Measurements from ENCODE around the gene SOX11.
"Not testable (repeated sequence)": the region's sequence is repeated elsewhere in the genome, so short reads cannot be mapped to it uniquely, and the experiment has no call there.

The SOX11 gene

DNA sequence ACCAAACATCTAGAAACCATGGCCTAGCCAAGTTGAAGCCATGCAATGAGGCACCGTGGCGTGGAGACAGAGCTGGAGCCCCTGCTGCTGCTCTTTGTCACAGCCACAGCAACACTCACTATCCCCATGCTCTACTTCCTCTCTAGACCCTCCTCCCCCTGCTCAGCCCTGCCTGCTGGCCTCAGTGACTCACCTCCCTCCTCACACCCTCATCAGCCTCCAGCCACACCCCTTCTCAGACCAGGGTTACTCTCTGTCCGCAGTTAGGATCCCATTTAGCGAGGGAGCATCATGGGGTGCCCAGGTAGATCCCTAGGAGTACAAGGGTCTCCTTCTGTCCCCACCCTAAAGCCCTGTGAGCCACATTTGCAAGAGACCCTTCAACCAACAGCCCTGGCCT lies 25.4 kb upstream of the SOX11 start:
- no peak for DNase-seq (ENCODE audit: low read depth)
- TF ChIP-seq, protein P1, sequence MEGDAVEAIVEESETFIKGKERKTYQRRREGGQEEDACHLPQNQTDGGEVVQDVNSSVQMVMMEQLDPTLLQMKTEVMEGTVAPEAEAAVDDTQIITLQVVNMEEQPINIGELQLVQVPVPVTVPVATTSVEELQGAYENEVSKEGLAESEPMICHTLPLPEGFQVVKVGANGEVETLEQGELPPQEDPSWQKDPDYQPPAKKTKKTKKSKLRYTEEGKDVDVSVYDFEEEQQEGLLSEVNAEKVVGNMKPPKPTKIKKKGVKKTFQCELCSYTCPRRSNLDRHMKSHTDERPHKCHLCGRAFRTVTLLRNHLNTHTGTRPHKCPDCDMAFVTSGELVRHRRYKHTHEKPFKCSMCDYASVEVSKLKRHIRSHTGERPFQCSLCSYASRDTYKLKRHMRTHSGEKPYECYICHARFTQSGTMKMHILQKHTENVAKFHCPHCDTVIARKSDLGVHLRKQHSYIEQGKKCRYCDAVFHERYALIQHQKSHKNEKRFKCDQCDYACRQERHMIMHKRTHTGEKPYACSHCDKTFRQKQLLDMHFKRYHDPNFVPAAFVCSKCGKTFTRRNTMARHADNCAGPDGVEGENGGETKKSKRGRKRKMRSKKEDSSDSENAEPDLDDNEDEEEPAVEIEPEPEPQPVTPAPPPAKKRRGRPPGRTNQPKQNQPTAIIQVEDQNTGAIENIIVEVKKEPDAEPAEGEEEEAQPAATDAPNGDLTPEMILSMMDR (IDR thresholded peaks at IDR 0.05; ENCODE audit: control insufficient read depth, insufficient read depth, low read depth, low read length, missing control alignments) = no peak
- no peak overlapping the region for H3K4me3 ChIP-seq (ENCODE audit: control insufficient read depth, low read depth, low read length)

DNA sequence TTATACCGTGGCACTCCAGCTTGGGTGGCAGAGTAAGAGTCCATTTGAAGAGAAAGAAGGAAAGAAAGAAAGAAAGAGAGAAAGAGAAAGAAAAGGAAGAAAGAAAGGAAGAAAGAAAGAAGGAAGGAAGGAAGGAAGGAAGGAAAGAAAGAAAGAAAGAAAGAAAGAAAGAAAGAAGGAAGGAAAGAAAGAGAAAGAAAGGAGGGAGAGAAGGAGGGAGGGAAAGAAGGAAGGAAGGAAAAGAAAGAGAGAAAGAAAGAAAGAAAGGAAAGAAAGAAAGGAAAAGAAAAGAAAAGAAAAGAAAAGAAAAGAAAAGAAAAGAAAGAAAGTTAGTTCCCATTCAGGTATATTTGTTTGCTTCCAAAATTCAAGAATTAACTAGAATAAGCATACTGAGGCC lies 24.5 kb upstream of the SOX11 start:
- H3K4me3 ChIP-seq (ENCODE audit: control insufficient read depth, low read depth, low read length); DNase-seq (ENCODE audit: low read depth): not testable (repeated sequence)

DNA sequence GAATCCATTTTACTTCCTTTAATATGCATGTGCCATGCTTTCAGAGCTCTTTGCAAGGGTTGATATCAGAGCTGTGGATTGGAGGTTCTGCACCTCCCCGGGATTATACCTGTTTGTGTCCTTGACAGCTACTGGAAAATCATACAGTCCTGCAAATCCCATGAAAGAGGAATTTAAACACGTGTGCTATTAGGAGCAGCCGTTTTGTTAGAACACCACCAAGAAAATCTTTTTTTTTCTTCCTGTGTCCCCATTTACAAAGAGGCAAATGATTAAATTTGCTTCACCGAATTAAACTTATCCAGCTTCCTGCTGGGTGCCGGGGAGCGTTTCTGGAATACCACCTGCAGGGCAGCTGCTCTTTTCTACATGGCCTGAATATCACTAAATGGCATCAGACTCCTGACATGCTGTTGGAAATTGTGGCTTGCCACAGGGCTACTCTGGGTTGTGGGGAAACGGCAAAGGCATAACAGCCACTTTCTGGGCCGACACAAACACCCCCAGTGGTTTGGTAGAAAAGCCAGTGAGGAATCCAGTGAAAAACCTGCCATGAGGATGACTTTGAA lies 23.4 kb upstream of the SOX11 start:
- TF ChIP-seq, protein P1 (IDR thresholded peaks at IDR 0.05; ENCODE audit: control insufficient read depth, insufficient read depth, low read depth, low read length, missing control alignments) = no peak
- H3K4me3 ChIP-seq (ENCODE audit: control insufficient read depth, low read depth, low read length) = no peak overlapping the region
- no peak for DNase-seq (ENCODE audit: low read depth)

DNA sequence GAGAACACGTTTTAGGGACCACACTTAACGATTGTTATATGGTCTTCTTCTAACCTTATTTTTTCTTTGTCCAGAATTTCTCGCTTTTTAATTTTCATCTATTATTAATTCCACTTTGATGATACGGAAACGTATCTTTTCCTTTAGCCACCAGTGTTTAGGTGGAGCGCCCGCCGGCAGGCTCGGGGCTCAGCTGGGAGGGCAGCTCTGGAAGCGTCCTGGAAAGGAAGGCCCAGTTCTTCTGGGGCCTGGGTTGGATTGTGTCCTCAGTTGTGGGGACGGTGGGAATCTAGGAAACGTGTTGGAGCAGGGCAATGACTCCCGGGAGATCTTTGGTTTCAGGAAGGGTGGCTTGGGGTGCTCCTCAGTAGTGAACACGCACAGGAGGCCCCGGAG lies 19.4 kb upstream of the SOX11 start:
- TF ChIP-seq, protein P1 (IDR thresholded peaks at IDR 0.05; ENCODE audit: control insufficient read depth, insufficient read depth, low read depth, low read length, missing control alignments) = no peak
- DNase-seq (ENCODE audit: low read depth) = no peak
- no peak overlapping the region for H3K4me3 ChIP-seq (ENCODE audit: control insufficient read depth, low read depth, low read length)

DNA sequence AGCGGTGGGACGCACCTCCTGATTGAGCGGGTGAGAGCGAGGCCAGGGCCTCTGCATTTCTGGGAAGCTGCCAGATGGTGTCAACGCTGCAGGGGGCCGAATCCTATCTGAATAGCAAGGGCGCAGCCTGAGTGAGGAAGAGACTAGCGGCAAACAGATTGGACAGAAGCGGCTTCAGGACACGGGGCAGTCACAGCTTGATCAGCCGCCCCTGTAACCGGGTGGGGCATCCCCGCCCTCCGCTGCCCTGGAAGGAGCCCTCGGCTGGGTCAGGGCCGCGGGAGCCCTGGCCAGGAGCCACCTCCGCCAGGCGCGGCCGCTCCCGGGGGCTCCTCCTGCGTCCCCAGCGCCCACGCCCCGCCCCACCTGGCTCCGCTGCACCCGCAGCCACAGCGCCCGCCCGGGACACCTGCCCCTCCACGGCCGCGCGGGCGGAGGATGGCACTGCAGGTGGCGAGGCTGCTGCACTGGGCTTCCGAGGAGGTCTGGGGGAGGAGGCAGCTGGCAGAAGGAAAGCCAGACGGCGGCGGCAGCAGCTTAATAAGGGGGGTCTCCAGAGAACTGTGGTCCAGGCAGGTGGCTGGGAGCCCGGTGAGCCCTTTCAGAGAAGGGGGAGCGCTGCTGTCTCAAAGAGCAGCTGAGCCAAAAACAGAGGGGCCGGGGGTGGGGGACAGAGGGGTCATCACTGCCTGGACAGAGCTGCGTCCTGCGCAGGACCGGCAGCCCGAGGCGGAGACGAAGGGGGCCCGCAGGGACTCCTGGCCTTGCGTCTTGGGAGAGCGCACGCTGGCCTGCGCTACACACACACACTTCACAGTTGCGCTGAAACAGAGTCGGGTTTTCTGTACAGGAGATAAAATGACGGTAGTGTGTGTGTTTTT lies 18.8 kb upstream of the SOX11 start:
- TF ChIP-seq, protein P1 (IDR thresholded peaks at IDR 0.05; ENCODE audit: control insufficient read depth, insufficient read depth, low read depth, low read length, missing control alignments) = no peak
- DNase-seq (ENCODE audit: low read depth) = no peak
- H3K4me3 ChIP-seq (ENCODE audit: control insufficient read depth, low read depth, low read length) = no peak overlapping the region

DNA sequence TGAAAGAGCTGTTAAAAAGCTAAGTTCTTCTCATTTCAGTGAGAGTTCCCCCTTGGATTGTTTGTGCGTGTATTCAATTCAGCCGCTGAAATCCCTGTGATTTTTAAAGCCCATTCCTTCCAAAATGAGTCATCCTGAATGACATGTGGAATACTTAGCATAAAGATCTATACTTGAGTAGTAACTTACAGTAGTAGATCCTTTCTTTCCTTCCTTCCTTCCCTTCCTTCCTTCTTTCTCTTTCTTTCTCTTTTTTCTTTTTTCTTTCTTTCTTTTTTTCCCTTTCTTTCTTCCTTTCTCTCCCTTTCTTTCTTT lies 18.2 kb upstream of the SOX11 start:
- no peak overlapping the region for H3K4me3 ChIP-seq (ENCODE audit: control insufficient read depth, low read depth, low read length)
- TF ChIP-seq, protein P1 (IDR thresholded peaks at IDR 0.05; ENCODE audit: control insufficient read depth, insufficient read depth, low read depth, low read length, missing control alignments) = no peak
- no peak for DNase-seq (ENCODE audit: low read depth)

DNA sequence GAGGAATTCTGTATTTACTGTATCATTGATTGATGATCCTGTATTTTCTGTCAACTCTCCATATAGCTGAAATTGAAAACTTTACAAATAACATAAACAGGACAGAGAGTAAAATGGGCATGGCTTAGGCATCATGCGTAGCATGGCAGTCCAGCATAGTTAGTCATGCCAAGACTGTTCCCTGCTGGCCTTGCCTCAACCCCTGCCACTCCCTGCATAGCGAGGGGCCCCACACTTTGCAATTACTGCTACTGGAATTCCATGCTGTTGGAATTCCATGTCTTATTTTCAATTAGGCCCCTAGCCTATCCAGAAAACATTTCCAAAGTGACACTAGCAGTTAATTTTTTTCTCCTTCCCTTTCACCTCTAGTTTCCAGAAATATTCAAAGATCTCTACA lies 15.1 kb upstream of the SOX11 start:
- H3K4me3 ChIP-seq (ENCODE audit: control insufficient read depth, low read depth, low read length) = no peak overlapping the region
- no peak for DNase-seq (ENCODE audit: low read depth)
- TF ChIP-seq, protein P1 (IDR thresholded peaks at IDR 0.05; ENCODE audit: control insufficient read depth, insufficient read depth, low read depth, low read length, missing control alignments) = no peak

Data from AG09309 (cell line).